Nephron progenitor cell (in vitro differentiated cells): ENCODE measurements around the gene SLCO1B1.
"Not testable (repeated sequence)": the region's sequence is repeated elsewhere in the genome, so short reads cannot be mapped to it uniquely, and the experiment has no call there.

Experiments
- DNase-seq: peaks from one replicate; pipeline ENCODE4 v3.0.0; 2021
- H3K27ac Mint-ChIP-seq: 2 replicates; pipeline ENCODE4 v1.8.0; 2021; ENCODE audit warnings: mild to moderate bottlenecking, moderate library complexity, mixed read lengths
- H3K27me3 Mint-ChIP-seq: 2 replicates; pipeline ENCODE4 v1.8.0; 2021; ENCODE audit warnings: mild to moderate bottlenecking, low read depth, mixed read lengths; ENCODE audit not compliant: poor library complexity
- H3K36me3 Mint-ChIP-seq: 2 replicates; pipeline ENCODE4 v1.8.0; 2021; ENCODE audit warnings: low read depth, mixed read lengths
- H3K4me1 Mint-ChIP-seq: 2 replicates; pipeline ENCODE4 v1.8.0; 2021; ENCODE audit warnings: mixed read lengths
- H3K4me3 Mint-ChIP-seq: 2 replicates; pipeline ENCODE4 v1.8.0; 2021; ENCODE audit warnings: mild to moderate bottlenecking, moderate library complexity, mixed read lengths
- H3K9me3 Mint-ChIP-seq: 2 replicates; pipeline ENCODE4 v1.8.0; 2021; ENCODE audit warnings: mild to moderate bottlenecking, moderate library complexity, mixed read lengths
- TF ChIP-seq, protein P1 (sequence below): fragments of 200-600 bp; sonication (generic); IDR thresholded peaks from 2 replicates; pipeline ENCODE4 v1.5.0; 2021; ENCODE audit warnings: antibody characterized with exemption

The SLCO1B1 gene

DNA sequence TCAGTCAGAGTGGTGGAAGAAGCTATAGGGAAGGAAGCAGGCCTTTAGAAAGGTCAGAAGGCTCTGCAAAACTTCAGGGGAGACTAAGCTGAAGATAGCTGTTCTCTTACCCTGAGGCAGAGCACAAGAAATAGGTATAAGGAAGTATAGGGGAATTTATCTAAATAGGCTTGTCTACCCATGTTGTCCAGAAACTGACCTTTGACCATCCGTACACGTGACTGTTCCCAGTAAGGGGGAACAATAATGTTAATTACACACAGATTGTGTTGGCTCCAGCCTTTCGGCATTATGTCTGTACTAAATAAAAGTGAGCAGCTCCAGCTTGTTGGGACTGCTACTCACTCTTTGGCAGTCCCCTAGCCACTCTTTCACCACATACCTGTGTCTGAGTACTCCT, 59.0 kb downstream of the SLCO1B1 start:
- no peaks in the 10 kb centered on the region for H3K27me3 Mint-ChIP-seq
- H3K4me3 Mint-ChIP-seq = no peak overlapping the region
- no peaks in the 10 kb centered on the region for H3K36me3 Mint-ChIP-seq
- peaks cover 5% of the 10 kb centered on the region for H3K9me3 Mint-ChIP-seq
- TF ChIP-seq, protein P1, sequence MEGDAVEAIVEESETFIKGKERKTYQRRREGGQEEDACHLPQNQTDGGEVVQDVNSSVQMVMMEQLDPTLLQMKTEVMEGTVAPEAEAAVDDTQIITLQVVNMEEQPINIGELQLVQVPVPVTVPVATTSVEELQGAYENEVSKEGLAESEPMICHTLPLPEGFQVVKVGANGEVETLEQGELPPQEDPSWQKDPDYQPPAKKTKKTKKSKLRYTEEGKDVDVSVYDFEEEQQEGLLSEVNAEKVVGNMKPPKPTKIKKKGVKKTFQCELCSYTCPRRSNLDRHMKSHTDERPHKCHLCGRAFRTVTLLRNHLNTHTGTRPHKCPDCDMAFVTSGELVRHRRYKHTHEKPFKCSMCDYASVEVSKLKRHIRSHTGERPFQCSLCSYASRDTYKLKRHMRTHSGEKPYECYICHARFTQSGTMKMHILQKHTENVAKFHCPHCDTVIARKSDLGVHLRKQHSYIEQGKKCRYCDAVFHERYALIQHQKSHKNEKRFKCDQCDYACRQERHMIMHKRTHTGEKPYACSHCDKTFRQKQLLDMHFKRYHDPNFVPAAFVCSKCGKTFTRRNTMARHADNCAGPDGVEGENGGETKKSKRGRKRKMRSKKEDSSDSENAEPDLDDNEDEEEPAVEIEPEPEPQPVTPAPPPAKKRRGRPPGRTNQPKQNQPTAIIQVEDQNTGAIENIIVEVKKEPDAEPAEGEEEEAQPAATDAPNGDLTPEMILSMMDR = no peak
- no peaks in the 10 kb centered on the region for H3K4me1 Mint-ChIP-seq
- no peak for DNase-seq
- H3K27ac Mint-ChIP-seq = no peak overlapping the region

- H3K9me3 Mint-ChIP-seq = peaks cover 16% of the 10 kb centered on the region
- H3K27ac Mint-ChIP-seq, DNase-seq, H3K27me3 Mint-ChIP-seq, H3K36me3 Mint-ChIP-seq, H3K4me1 Mint-ChIP-seq: not testable (repeated sequence)
- H3K4me3 Mint-ChIP-seq = peak overlapping the region; percentile 73
These were observed 83.4 kb downstream of the SLCO1B1 start for GRCh38 chr12:21214433-21214832.

- H3K9me3 Mint-ChIP-seq = peaks cover 12% of the 10 kb centered on the region
- no peak overlapping the region for H3K27ac Mint-ChIP-seq
- no peak overlapping the region for H3K4me3 Mint-ChIP-seq
- H3K27me3 Mint-ChIP-seq = no peaks in the 10 kb centered on the region
- TF ChIP-seq, protein P1 = no peak
- no peaks in the 10 kb centered on the region for H3K4me1 Mint-ChIP-seq
- no peaks in the 10 kb centered on the region for H3K36me3 Mint-ChIP-seq
- DNase-seq = no peak
These were observed 88.2 kb downstream of the SLCO1B1 start for GRCh38 chr12:21219206-21219605.

- Mint-ChIP-seq H3K27me3 (no peaks in the 10 kb centered on the region), H3K27ac (no peak overlapping the region), H3K9me3 (peaks cover 7% of the 10 kb centered on the region), H3K4me1 (no peaks in the 10 kb centered on the region), H3K4me3 (no peak overlapping the region), H3K36me3 (no peaks in the 10 kb centered on the region)
- TF ChIP-seq, protein P1 = no peak
- no peak for DNase-seq
These were observed 89.3 kb downstream of the SLCO1B1 start for GRCh38 chr12:21220266-21220665.

- no peak for DNase-seq
- TF ChIP-seq, protein P1 = no peak
- H3K27ac Mint-ChIP-seq = no peak overlapping the region
- H3K4me1 Mint-ChIP-seq = no peaks in the 10 kb centered on the region
- no peaks in the 10 kb centered on the region for H3K36me3 Mint-ChIP-seq
- no peaks in the 10 kb centered on the region for H3K9me3 Mint-ChIP-seq
- no peaks in the 10 kb centered on the region for H3K27me3 Mint-ChIP-seq
- H3K4me3 Mint-ChIP-seq = no peak overlapping the region
These were observed 90.1 kb downstream of the SLCO1B1 start for GRCh38 chr12:21221072-21221471.

GRCh38 chr12:21221778-21222177, 90.8 kb downstream of the SLCO1B1 start:
- Mint-ChIP-seq H3K36me3 (no peaks in the 10 kb centered on the region), H3K27ac (no peak overlapping the region), H3K4me3 (no peak overlapping the region), H3K4me1 (no peaks in the 10 kb centered on the region), H3K9me3 (no peaks in the 10 kb centered on the region), H3K27me3 (no peaks in the 10 kb centered on the region)
- no peak for DNase-seq
- TF ChIP-seq, protein P1 = no peak
